ENCODE measurements around the gene SLC30A1. TPM values are rescaled to one million over a fixed set of nuclear protein-coding genes. Genes with fewer than 3 reads are reported as not detected.
A peak's percentile ranks its signal among the peaks of the same experiment; 100 is the strongest.

SLC30A1 gene
- total and polyA plus RNA-seq, 4 donors, result 3.1 to 26.3 (median 14.4) TPM

DNA sequence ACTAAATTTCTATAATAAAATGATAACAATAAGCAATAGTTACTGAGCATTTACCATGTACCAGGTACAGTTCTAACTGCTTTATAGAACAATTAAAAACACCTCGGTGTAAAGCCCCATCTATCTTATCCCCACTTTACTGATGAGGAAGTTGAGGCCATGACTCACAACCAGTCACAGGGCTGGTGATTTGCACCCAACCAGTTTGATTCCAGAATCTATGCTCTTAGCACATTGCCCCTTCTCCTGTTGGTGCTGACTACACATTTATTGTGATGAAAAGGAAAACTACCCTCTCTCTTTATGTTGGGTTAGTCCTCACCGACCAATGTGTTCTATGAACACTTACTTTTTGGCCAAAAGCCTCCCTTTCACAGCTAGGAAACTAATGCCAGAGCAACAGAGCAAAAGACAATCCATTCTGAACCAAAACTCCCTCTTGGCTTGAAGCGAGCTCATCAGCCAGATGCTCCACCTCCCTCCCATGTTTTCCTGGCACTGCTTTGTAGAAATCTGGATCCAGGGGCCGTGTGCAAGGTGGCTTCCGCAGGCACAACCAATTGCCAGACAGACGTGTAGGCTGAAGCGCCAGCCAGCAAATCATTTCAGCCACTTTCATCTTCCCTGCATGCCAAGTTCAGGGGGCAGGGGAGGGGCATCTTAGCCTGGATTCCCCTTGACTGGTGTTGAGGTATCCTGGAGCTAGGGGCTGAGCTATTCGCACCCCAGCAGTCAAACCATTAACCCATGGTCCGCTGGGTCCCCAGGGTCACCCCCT, 32.0 kb upstream of the SLC30A1 start:
- DNase-seq (peak; percentile 35 to 70 (median 52)), ATAC-seq (ENCODE audit: insufficient read depth, low FRiP score) (no peak)
- Histone ChIP-seq H3K4me3 (no peak overlapping the region), H3K4me1 (ENCODE audit: control insufficient read depth in 5 of 5, insufficient read depth in 5 of 5, low read length in 5 of 5) (peaks cover 0 to 7% (median 0%) of the 10 kb centered on the region in 5 donors), H3K27me3 (ENCODE audit: control insufficient read depth in 3 of 3, insufficient read depth in 3 of 3, low read length in 2 of 3) (peaks cover 0 to 4% (median 0%) of the 10 kb centered on the region in 3 donors), H3K27ac (ENCODE audit: low read depth in 1 of 2, low read length in 1 of 2) (no peak overlapping the region), H3K36me3 (ENCODE audit: control insufficient read depth in 4 of 4, insufficient read depth in 4 of 4, low read length in 4 of 4) (no peaks in the 10 kb centered on the region), H3K9ac (ENCODE audit: insufficient read depth in 1 of 2, low read length in 2 of 2) (no peak overlapping the region), H3K9me3 (ENCODE audit: control insufficient read depth in 4 of 4, insufficient read depth in 3 of 4, low read length in 3 of 4) (no peaks in the 10 kb centered on the region)
- WGBS, 2 donors, result 51 to 73% methylated on average over 8 to 9 of the region's 9 CpGs
- TF ChIP-seq, protein P1, sequence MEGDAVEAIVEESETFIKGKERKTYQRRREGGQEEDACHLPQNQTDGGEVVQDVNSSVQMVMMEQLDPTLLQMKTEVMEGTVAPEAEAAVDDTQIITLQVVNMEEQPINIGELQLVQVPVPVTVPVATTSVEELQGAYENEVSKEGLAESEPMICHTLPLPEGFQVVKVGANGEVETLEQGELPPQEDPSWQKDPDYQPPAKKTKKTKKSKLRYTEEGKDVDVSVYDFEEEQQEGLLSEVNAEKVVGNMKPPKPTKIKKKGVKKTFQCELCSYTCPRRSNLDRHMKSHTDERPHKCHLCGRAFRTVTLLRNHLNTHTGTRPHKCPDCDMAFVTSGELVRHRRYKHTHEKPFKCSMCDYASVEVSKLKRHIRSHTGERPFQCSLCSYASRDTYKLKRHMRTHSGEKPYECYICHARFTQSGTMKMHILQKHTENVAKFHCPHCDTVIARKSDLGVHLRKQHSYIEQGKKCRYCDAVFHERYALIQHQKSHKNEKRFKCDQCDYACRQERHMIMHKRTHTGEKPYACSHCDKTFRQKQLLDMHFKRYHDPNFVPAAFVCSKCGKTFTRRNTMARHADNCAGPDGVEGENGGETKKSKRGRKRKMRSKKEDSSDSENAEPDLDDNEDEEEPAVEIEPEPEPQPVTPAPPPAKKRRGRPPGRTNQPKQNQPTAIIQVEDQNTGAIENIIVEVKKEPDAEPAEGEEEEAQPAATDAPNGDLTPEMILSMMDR (IDR thresholded peaks at IDR 0.05; ENCODE audit: control extremely low read depth, extremely low read depth), result no peak

DNA sequence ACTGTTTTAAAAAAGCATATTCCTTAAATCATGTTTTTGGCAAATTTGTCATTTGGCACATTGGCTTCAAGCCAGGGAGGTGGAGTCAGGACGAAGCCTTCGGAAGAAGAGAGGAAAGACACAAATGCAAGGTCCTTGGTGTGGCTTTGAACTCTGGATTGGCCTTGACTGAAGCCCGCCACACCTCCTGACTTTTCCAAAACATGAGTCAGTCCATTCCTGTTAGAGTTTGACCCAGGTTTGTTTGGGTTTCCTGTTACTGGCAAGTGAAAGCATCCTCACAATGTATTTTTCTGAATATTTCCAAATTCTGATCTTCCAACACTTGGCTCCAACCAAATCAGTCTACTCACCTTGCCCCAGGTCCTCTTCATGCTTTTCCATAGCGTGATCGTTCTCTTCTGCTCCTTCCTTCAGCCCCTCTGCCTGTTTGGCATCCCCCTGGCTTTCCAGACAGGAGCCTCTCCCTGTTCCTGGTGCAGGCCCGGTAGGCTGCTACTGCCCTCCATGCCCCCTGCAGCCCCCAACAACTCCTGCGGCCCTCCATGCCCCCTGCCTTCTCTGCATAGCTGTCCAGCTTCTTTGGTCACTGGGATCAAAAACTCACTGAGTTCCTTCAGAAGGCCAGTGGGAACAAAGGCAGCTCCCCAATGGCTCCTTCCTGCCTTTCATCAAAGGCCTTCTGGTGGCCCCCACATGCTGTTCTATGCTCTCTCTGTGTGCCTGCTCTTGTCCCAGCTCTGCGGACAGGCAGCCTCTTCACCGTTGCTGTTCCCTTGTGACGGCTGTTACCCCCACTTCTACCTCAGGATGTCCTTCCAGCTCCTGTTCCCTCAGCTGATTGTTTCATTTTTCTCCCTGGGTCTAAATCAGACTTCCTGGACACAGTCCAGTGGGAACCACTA, 30.4 kb upstream of the SLC30A1 start:
- no peak for DNase-seq
- peaks cover 0 to 7% (median 0%) of the 10 kb centered on the region in 5 donors for H3K4me1 ChIP-seq (ENCODE audit: control insufficient read depth in 5 of 5, insufficient read depth in 5 of 5, low read length in 5 of 5)
- H3K36me3 ChIP-seq (ENCODE audit: control insufficient read depth in 4 of 4, insufficient read depth in 4 of 4, low read length in 4 of 4), result no peaks in the 10 kb centered on the region
- TF ChIP-seq, protein P1 (IDR thresholded peaks at IDR 0.05; ENCODE audit: control extremely low read depth, extremely low read depth), result no peak
- WGBS, 2 donors, result 89 to 91% methylated on average over 10 of the region's 10 CpGs
- no peaks in the 10 kb centered on the region for H3K27me3 ChIP-seq (ENCODE audit: control insufficient read depth in 3 of 3, insufficient read depth in 3 of 3, low read length in 2 of 3)
- no peak overlapping the region for H3K27ac ChIP-seq (ENCODE audit: low read depth in 1 of 2, low read length in 1 of 2)
- no peak overlapping the region for H3K4me3 ChIP-seq
- ATAC-seq (ENCODE audit: insufficient read depth, low FRiP score), result no peak
- no peak overlapping the region for H3K9ac ChIP-seq (ENCODE audit: insufficient read depth in 1 of 2, low read length in 2 of 2)
- no peaks in the 10 kb centered on the region for H3K9me3 ChIP-seq (ENCODE audit: control insufficient read depth in 4 of 4, insufficient read depth in 3 of 4, low read length in 3 of 4)

DNA sequence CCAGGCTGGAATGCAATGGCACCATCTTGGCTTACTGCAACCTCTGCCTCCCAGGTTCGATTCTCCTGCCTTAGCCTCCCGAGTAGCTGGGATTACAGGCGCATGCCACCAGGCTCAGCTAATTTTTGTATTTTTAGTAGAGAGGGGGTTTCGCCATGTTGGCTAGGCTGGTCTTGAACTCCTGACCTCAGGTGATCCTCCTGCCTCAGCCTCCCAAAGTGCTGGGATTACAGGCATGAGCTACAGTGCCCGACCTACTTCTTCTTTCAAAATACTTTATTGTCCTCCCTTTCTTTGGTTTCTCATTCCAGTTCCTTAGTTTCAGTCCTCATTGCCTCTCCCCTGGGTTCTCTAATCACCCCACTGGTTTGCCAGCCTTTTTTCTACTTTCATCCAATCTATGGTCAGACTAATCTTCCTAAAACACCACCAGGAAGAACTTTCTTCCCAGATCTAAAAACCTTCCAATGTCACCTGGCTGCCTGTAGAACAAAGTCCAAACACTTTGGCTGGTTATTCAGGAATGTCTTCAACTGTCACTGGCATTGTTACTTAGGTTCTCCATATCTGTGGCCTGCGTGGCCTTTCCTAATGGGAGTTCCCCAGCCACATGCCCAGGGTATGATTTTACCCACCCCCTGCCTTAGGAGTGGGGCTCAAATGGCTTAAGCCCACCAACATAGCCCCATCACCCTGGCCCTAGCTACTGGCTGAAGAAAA, 29.0 kb upstream of the SLC30A1 start:
- Histone ChIP-seq H3K27ac (ENCODE audit: low read depth in 1 of 2, low read length in 1 of 2) (no peak overlapping the region), H3K4me3 (no peak overlapping the region), H3K36me3 (ENCODE audit: control insufficient read depth in 4 of 4, insufficient read depth in 4 of 4, low read length in 4 of 4) (no peaks in the 10 kb centered on the region), H3K27me3 (ENCODE audit: control insufficient read depth in 3 of 3, insufficient read depth in 3 of 3, low read length in 2 of 3) (no peaks in the 10 kb centered on the region), H3K4me1 (ENCODE audit: control insufficient read depth in 5 of 5, insufficient read depth in 5 of 5, low read length in 5 of 5) (peaks cover 0 to 4% (median 0%) of the 10 kb centered on the region in 5 donors), H3K9me3 (ENCODE audit: control insufficient read depth in 4 of 4, insufficient read depth in 3 of 4, low read length in 3 of 4) (no peaks in the 10 kb centered on the region), H3K9ac (ENCODE audit: insufficient read depth in 1 of 2, low read length in 2 of 2) (no peak overlapping the region)
- WGBS, 2 donors, result 83 to 89% methylated on average over 6 of the region's 6 CpGs
- TF ChIP-seq, protein P1 (IDR thresholded peaks at IDR 0.05; ENCODE audit: control extremely low read depth, extremely low read depth), result no peak
- ATAC-seq (ENCODE audit: insufficient read depth, low FRiP score), result no peak
- no peak for DNase-seq

Measured in lung (tissue), 12 donors.